Psoas muscle (tissue), 8 donors: Measurements from ENCODE around the gene KLF14. TPM values are rescaled to one million over a fixed set of nuclear protein-coding genes. Genes with fewer than 3 reads are reported as not detected.

ENCODE experiments used
- ATAC-seq, 4 donors: fragments of 200-7000 bp; cut with Tn5 transposase; one replicate each; pipeline ENCODE4 v1.9.1; 2020; ENCODE audit warnings: moderate library complexity in 3 of 4, mild to moderate bottlenecking in 2 of 4
- DNase-seq, 2 donors: peaks; one replicate each; pipeline ENCODE4 v3.0.0-alpha.2; 2020
- H3K27ac ChIP-seq: fragments of 200-600 bp; one replicate; pipeline ENCODE4 v1.8.0; 2022
- H3K27me3 ChIP-seq, 3 donors: fragments of 200-600 bp in 1 of 3; one replicate each; pipeline versions ENCODE4 v1.6.1 to v1.8.0; 2013 to 2022; ENCODE audit warnings: low read length in 2 of 3, mild to moderate bottlenecking in 2 of 3, moderate library complexity in 1 of 3; ENCODE audit not compliant: insufficient read depth in 3 of 3
- H3K36me3 ChIP-seq, 2 donors: fragments of 200-600 bp in 1 of 2; one replicate each; pipeline versions ENCODE4 v1.6.1 to v1.8.0; 2013 to 2022; ENCODE audit warnings: low read depth in 1 of 2, mild to moderate bottlenecking in 1 of 2, moderate library complexity in 1 of 2; ENCODE audit not compliant: insufficient read depth in 1 of 2
- H3K4me1 ChIP-seq: fragments of 200-600 bp; one replicate; pipeline ENCODE4 v1.8.0; 2022
- H3K4me3 ChIP-seq: fragments of 200-600 bp; one replicate; pipeline ENCODE4 v1.8.0; 2022; ENCODE audit warnings: mild to moderate bottlenecking
- H3K9me3 ChIP-seq: fragments of 200-600 bp; one replicate; pipeline ENCODE4 v1.8.0; 2022
- CTCF ChIP-seq: fragments of 200-600 bp; IDR thresholded peaks from one replicate; pipeline ENCODE4 v1.8.0; 2022; ENCODE audit warnings: antibody characterized with exemption
- WGBS, 3 donors: extraction: QIAGEN DNeasy Blood & Tissue Kit; methylation state at CpG; one replicate each; pipeline versions ENCODE4 v1.1.6 to v1.1.7; 2013; 5-methylcytosine and 5-hydroxymethylcytosine counted together
- intact Hi-C, 2 donors: fragments of 100-400 bp; cut with DNase I; formaldehyde crosslinking; loops; one replicate each; pipeline versions ENCODE4 v1.11.0 to v1.14.2; 2022
- polyA plus RNA-seq, 3 donors: library from polyadenylated mRNA; stranded (reverse); fragments of 200-250 nt; gene quantifications; one replicate each; pipeline ENCODE4 v1.2.3, GENCODE V29; 2013
- total RNA-seq, 4 donors: library from RNA; stranded (reverse); fragmentation: NEBNext Ultra II Directional in 2 of 4; extraction: Animal tissue kit (Norgen Biotek cat#: 25700) in 2 of 4; gene quantifications; one replicate each; pipeline versions ENCODE4 v1.2.1 to v1.2.4, GENCODE V29; 2021 to 2023
- donor health status: healthy with polysubstance abuse.
- donor health status: DM: no; HTN: no; CAD: no; lungs with moderate emphysema.
- donor health status: Bipolar disorder and iron deficiency.
- donor health status: healthy.
- donor health status: DM: yes; HTN: yes; CAD: no.
- donor health status: DM: no; HTN: no; CAD: no.
- donor health status: DM: no; HTN: no; CAD: no.
- donor health status: DM: yes; HTN: yes; CAD: no.

Gene KLF14
- total and polyA plus RNA-seq, 7 donors, result 0.34 to 2.2 (median 1.2) TPM

GRCh38 chr7:130719541-130719940 is 14.5 kb downstream of the KLF14 start:
- Histone ChIP-seq H3K36me3 (no peaks in the 10 kb centered on the region), H3K27ac (no peak overlapping the region), H3K4me3 (no peak overlapping the region), H3K4me1 (no peaks in the 10 kb centered on the region), H3K9me3 (no peaks in the 10 kb centered on the region), H3K27me3 (peaks cover 0 to 6% (median 0%) of the 10 kb centered on the region in 3 donors)
- no peak for ATAC-seq
- WGBS, 3 donors, result 51 to 58% (median 51%) methylated on average over 2 of the region's 2 CpGs
- no peak for TF ChIP-seq CTCF
- intact Hi-C loops, result no loop called here
- no peak for DNase-seq

- ATAC-seq, result no peak
- no peaks in the 10 kb centered on the region for H3K4me1 ChIP-seq
- H3K27ac ChIP-seq, result no peak overlapping the region
- no peaks in the 10 kb centered on the region for H3K27me3 ChIP-seq
- no peaks in the 10 kb centered on the region for H3K9me3 ChIP-seq
- TF ChIP-seq CTCF, result no peak
- H3K4me3 ChIP-seq, result no peak overlapping the region
- 30 to 34% (median 31%) methylated on average over 3 of the region's 3 CpGs for WGBS, 3 donors
- no peaks in the 10 kb centered on the region for H3K36me3 ChIP-seq
- intact Hi-C loops, result no loop called here
- no peak for DNase-seq
Observed at GRCh38 chr7:130712416-130712815, 21.6 kb downstream of the KLF14 start.

- Histone ChIP-seq H3K36me3 (no peaks in the 10 kb centered on the region), H3K4me1 (no peaks in the 10 kb centered on the region), H3K27me3 (no peaks in the 10 kb centered on the region), H3K27ac (no peak overlapping the region), H3K9me3 (no peaks in the 10 kb centered on the region), H3K4me3 (no peak overlapping the region)
- ATAC-seq (no peak), DNase-seq (no peak)
- intact Hi-C loops, result no loop called here
- 90 to 95% (median 94%) methylated on average over 4 of the region's 4 CpGs for WGBS, 3 donors
- no peak for TF ChIP-seq CTCF
Observed at GRCh38 chr7:130708766-130709165, 25.2 kb downstream of the KLF14 start.

GRCh38 chr7:130708001-130708400 is 26.0 kb downstream of the KLF14 start:
- 70 to 80% (median 77%) methylated on average over 4 of the region's 4 CpGs for whole genome bisulfite sequencing, 3 donors
- no peak for TF ChIP-seq CTCF
- no peak for DNase-seq
- H3K9me3 ChIP-seq, result no peaks in the 10 kb centered on the region
- no peaks in the 10 kb centered on the region for H3K27me3 ChIP-seq
- H3K36me3 ChIP-seq, result no peaks in the 10 kb centered on the region
- no peak for ATAC-seq
- H3K27ac ChIP-seq, result no peak overlapping the region
- no peaks in the 10 kb centered on the region for H3K4me1 ChIP-seq
- no peak overlapping the region for H3K4me3 ChIP-seq
- intact Hi-C loops, result no loop called here

- DNase-seq (no peak), ATAC-seq (no peak)
- H3K4me1 ChIP-seq, result no peaks in the 10 kb centered on the region
- H3K36me3 ChIP-seq, result no peaks in the 10 kb centered on the region
- H3K27ac ChIP-seq, result no peak overlapping the region
- no peaks in the 10 kb centered on the region for H3K9me3 ChIP-seq
- no peaks in the 10 kb centered on the region for H3K27me3 ChIP-seq
- no peak overlapping the region for H3K4me3 ChIP-seq
- no peak for TF ChIP-seq CTCF
- intact Hi-C loops, result no loop called here
- 91 to 95% (median 95%) methylated on average over 1 of the region's 1 CpG for WGBS, 3 donors
Observed at GRCh38 chr7:130703851-130704250, 30.2 kb downstream of the KLF14 start.
